ENCODE measurements around the gene CCDC192. TPM values are rescaled to one million over a fixed set of nuclear protein-coding genes. Genes with fewer than 3 reads are reported as not detected.
"Not testable (repeated sequence)": the region's sequence is repeated elsewhere in the genome, so short reads cannot be mapped to it uniquely, and the experiment has no call there.

The CCDC192 gene
- total RNA-seq, 1 donor from 2014 or later, result not detected

- H3K4me1 ChIP-seq, result peaks cover under 1% of the 10 kb centered on the region
- H3K9me3 ChIP-seq, result no peaks in the 10 kb centered on the region
- TF ChIP-seq CTCF (IDR thresholded peaks at IDR 0.05), result no peak
- intact Hi-C loops (cut with DNase I), result no loop called here
- no peaks in the 10 kb centered on the region for H3K27me3 ChIP-seq
- DNase-seq (ENCODE audit: extremely low spot score in 2 of 2), result no peak
- no peak overlapping the region for H3K4me3 ChIP-seq
- H3K36me3 ChIP-seq, result no peaks in the 10 kb centered on the region
- H3K27ac ChIP-seq, result peak overlapping the region; percentile 21
These were observed 15.0 kb downstream of the CCDC192 start for GRCh38 chr5:127718181-127718580.

- Histone ChIP-seq H3K27ac (no peak overlapping the region), H3K27me3 (no peaks in the 10 kb centered on the region), H3K9me3 (no peaks in the 10 kb centered on the region), H3K36me3 (no peaks in the 10 kb centered on the region), H3K4me1 (peaks cover 9% of the 10 kb centered on the region), H3K4me3 (no peak overlapping the region)
- intact Hi-C loops (cut with DNase I), result no loop called here
- no peak for DNase-seq (ENCODE audit: extremely low spot score in 2 of 2)
- TF ChIP-seq POLR2A (IDR thresholded peaks at IDR 0.05) (no peak), POLR2AphosphoS5 (IDR thresholded peaks at IDR 0.05; ENCODE audit: insufficient read depth in 1 of 2, low read depth in 1 of 2) (no peak), CTCF (IDR thresholded peaks at IDR 0.05) (no peak)
These were observed 20.4 kb downstream of the CCDC192 start for GRCh38 chr5:127723571-127723970.

GRCh38 chr5:127725673-127726072 is 22.5 kb downstream of the CCDC192 start:
- intact Hi-C loops (cut with DNase I), result no loop called here
- TF ChIP-seq POLR2A (IDR thresholded peaks at IDR 0.05) (no peak), POLR2AphosphoS5 (IDR thresholded peaks at IDR 0.05; ENCODE audit: insufficient read depth in 1 of 2, low read depth in 1 of 2) (no peak), CTCF (IDR thresholded peaks at IDR 0.05) (no peak)
- Histone ChIP-seq H3K27me3 (no peaks in the 10 kb centered on the region), H3K9me3 (no peaks in the 10 kb centered on the region), H3K36me3 (no peaks in the 10 kb centered on the region), H3K4me3 (no peak overlapping the region), H3K4me1 (peaks cover 9% of the 10 kb centered on the region), H3K27ac (no peak overlapping the region)
- no peak for DNase-seq (ENCODE audit: extremely low spot score in 2 of 2)

GRCh38 chr5:127732963-127733362 is 29.8 kb downstream of the CCDC192 start:
- intact Hi-C loops (cut with DNase I), result no loop called here
- no peaks in the 10 kb centered on the region for H3K4me1 ChIP-seq
- TF ChIP-seq POLR2A (IDR thresholded peaks at IDR 0.05), result no peak
- no peak for TF ChIP-seq POLR2AphosphoS5 (IDR thresholded peaks at IDR 0.05; ENCODE audit: insufficient read depth in 1 of 2, low read depth in 1 of 2)
- no peak for TF ChIP-seq CTCF (IDR thresholded peaks at IDR 0.05)

GRCh38 chr5:127739348-127739747 is 36.2 kb downstream of the CCDC192 start:
- H3K4me1 ChIP-seq; H3K4me3 ChIP-seq; H3K27me3 ChIP-seq; H3K36me3 ChIP-seq; DNase-seq (ENCODE audit: extremely low spot score in 2 of 2); intact Hi-C loops (cut with DNase I); H3K27ac ChIP-seq; H3K9me3 ChIP-seq: not testable (repeated sequence)

More at GRCh38 chr5:127732963-127733362, 29.8 kb downstream of the CCDC192 start:
- Histone ChIP-seq H3K27ac (no peak overlapping the region), H3K36me3 (no peaks in the 10 kb centered on the region), H3K4me3 (no peak overlapping the region), H3K9me3 (no peaks in the 10 kb centered on the region), H3K27me3 (no peaks in the 10 kb centered on the region)
- no peak for DNase-seq (ENCODE audit: extremely low spot score in 2 of 2)

Data from vagina (tissue), 2 donors.